HG03097 (cell line): ENCODE data around the gene JAM3.

Experiments
- ATAC-seq: cut with Tn5 transposase; IDR thresholded peaks from one replicate; pipeline ENCODE4 v1.9.1; 2021; ENCODE audit not compliant: unreplicated experiment, low FRiP score

The JAM3 gene

GRCh38 chr11:134140961-134141490, 72.2 kb downstream of the JAM3 start:
- no peak for ATAC-seq

GRCh38 chr11:134142536-134142935, 73.7 kb downstream of the JAM3 start:
- no peak for ATAC-seq

GRCh38 chr11:134143801-134144200, 74.9 kb downstream of the JAM3 start:
- no peak for ATAC-seq

- ATAC-seq, result no peak
Observed at GRCh38 chr11:134144744-134145143, 75.9 kb downstream of the JAM3 start.

- no peak for ATAC-seq
Observed at GRCh38 chr11:134145715-134146114, 76.8 kb downstream of the JAM3 start.

- no peak for ATAC-seq
Observed at GRCh38 chr11:134146598-134146997, 77.7 kb downstream of the JAM3 start.

GRCh38 chr11:134149371-134149770, 80.5 kb downstream of the JAM3 start:
- no peak for ATAC-seq

- no peak for ATAC-seq
Observed at GRCh38 chr11:134150195-134150903, 81.5 kb downstream of the JAM3 start.

- no peak for ATAC-seq
Observed at GRCh38 chr11:134151083-134151747, 82.3 kb downstream of the JAM3 start.

GRCh38 chr11:134152696-134153095, 83.8 kb downstream of the JAM3 start:
- no peak for ATAC-seq

- no peak for ATAC-seq
Observed at GRCh38 chr11:134153147-134153905, 84.5 kb downstream of the JAM3 start.

GRCh38 chr11:134154441-134154840, 85.6 kb downstream of the JAM3 start:
- ATAC-seq, result no peak

- ATAC-seq, result no peak
Observed at GRCh38 chr11:134155456-134155855, 86.6 kb downstream of the JAM3 start.

GRCh38 chr11:134155946-134156865, 87.3 kb downstream of the JAM3 start:
- ATAC-seq, result no peak

GRCh38 chr11:134157451-134157850, 88.6 kb downstream of the JAM3 start:
- no peak for ATAC-seq

GRCh38 chr11:134158023-134158422, 89.2 kb downstream of the JAM3 start:
- ATAC-seq, result no peak

- no peak for ATAC-seq
Observed at GRCh38 chr11:134159652-134160051, 90.8 kb downstream of the JAM3 start.

GRCh38 chr11:134164490-134165370, 95.9 kb downstream of the JAM3 start:
- ATAC-seq, result no peak

GRCh38 chr11:134170177-134170918, 101.5 kb downstream of the JAM3 start:
- no peak for ATAC-seq
